CD14-positive monocyte (primary cell): ENCODE results near the gene CPEB2. TPM values are rescaled to one million over a fixed set of nuclear protein-coding genes. Genes with fewer than 3 reads are reported as not detected.

ENCODE experiments used
- DNase-seq, 3 donors: peaks; one replicate each; pipeline ENCODE4 v3.0.0-alpha.2; 2011 to 2022
- H2AFZ ChIP-seq: 2 replicates; pipeline ENCODE4 v1.6.0; 2012; ENCODE audit warnings: mild to moderate bottlenecking, low read depth, low read length, inconsistent platforms; ENCODE audit not compliant: insufficient read depth, poor library complexity, severe bottlenecking
- H3K27ac ChIP-seq, 2 donors: 1 replicate in 1 of 2; 2 replicates in 1 of 2; pipeline ENCODE4 v1.5.1; 2012 to 2013; ENCODE audit warnings: low read length in 2 of 2, control low read depth in 1 of 2, inconsistent platforms in 1 of 2, low read depth in 1 of 2, mild to moderate bottlenecking in 1 of 2
- H3K27me3 ChIP-seq, 2 donors: one replicate each; pipeline versions ENCODE4 v1.6.0 to v1.6.1; 2011 to 2013; ENCODE audit warnings: low read length in 2 of 2; ENCODE audit not compliant: control insufficient read depth in 2 of 2, insufficient read depth in 2 of 2
- H3K36me3 ChIP-seq, 2 donors: replicated peaks in 1 of 2; 1 replicate in 1 of 2; 2 replicates in 1 of 2; pipeline versions ENCODE4 v1.5.1 to v1.6.1; 2012 to 2013; ENCODE audit warnings: low read length in 2 of 2, control low read depth in 1 of 2, inconsistent platforms in 1 of 2, mild to moderate bottlenecking in 1 of 2; ENCODE audit not compliant: insufficient read depth in 2 of 2, control insufficient read depth in 1 of 2
- H3K4me1 ChIP-seq, 2 donors: 1 replicate in 1 of 2; 2 replicates in 1 of 2; pipeline versions ENCODE4 v1.5.1 to v1.6.1; 2012 to 2013; ENCODE audit warnings: low read length in 2 of 2, control low read depth in 1 of 2, inconsistent platforms in 1 of 2, mild to moderate bottlenecking in 1 of 2, moderate library complexity in 1 of 2; ENCODE audit not compliant: insufficient read depth in 2 of 2, control insufficient read depth in 1 of 2
- H3K4me2 ChIP-seq: replicated peaks from 2 replicates; pipeline ENCODE3; 2012; ENCODE audit warnings: low read length, moderate library complexity, mild to moderate bottlenecking; ENCODE audit not compliant: poor library complexity, severe bottlenecking; ENCODE audit errors: extremely low read depth
- H3K4me3 ChIP-seq, 3 experiments: fragments of 200-600 bp in 1 of 3; sonication (generic) in 1 of 3; replicated peaks in 1 of 3; 1 replicate in 2 of 3; 2 replicates in 1 of 3; pipeline ENCODE4 v1.5.1; 2011 to 2013; ENCODE audit warnings: low read length in 3 of 3, mild to moderate bottlenecking in 3 of 3, control low read depth in 2 of 3, low read depth in 2 of 3, inconsistent platforms in 1 of 3, moderate library complexity in 1 of 3
- H3K79me2 ChIP-seq: 2 replicates; pipeline ENCODE4 v1.6.0; 2012; ENCODE audit warnings: mild to moderate bottlenecking, control low read depth, inconsistent platforms, low read length, moderate library complexity; ENCODE audit not compliant: insufficient read depth
- H3K9ac ChIP-seq: 2 replicates; pipeline ENCODE4 v1.6.0; 2017; ENCODE audit warnings: low read length, mild to moderate bottlenecking; ENCODE audit not compliant: insufficient read depth, poor library complexity, severe bottlenecking
- H3K9me3 ChIP-seq, 2 donors: replicated peaks in 1 of 2; 1 replicate in 1 of 2; 2 replicates in 1 of 2; pipeline versions ENCODE4 v1.5.1 to v1.6.1; 2012 to 2013; ENCODE audit warnings: low read length in 2 of 2, control low read depth in 1 of 2; ENCODE audit not compliant: control insufficient read depth in 1 of 2, insufficient read depth in 1 of 2
- H4K20me1 ChIP-seq: 2 replicates; pipeline ENCODE4 v1.6.0; 2012; ENCODE audit warnings: mild to moderate bottlenecking, low read length, control low read depth, moderate library complexity; ENCODE audit not compliant: insufficient read depth
- H3K27ac Mint-ChIP-seq, 7 donors: one replicate each; pipeline ENCODE4 v1.8.0; 2020; ENCODE audit warnings: mild to moderate bottlenecking in 7 of 7, mixed read lengths in 7 of 7, moderate library complexity in 6 of 7, inconsistent platforms in 2 of 7
- H3K27me3 Mint-ChIP-seq, 3 donors: one replicate each; pipeline ENCODE4 v1.8.0; 2021 to 2022; ENCODE audit warnings: low read depth in 3 of 3, mild to moderate bottlenecking in 3 of 3, mixed read lengths in 3 of 3, moderate library complexity in 3 of 3, inconsistent platforms in 1 of 3
- H3K36me3 Mint-ChIP-seq, 2 donors: one replicate each; pipeline ENCODE4 v1.8.0; 2020; ENCODE audit warnings: mixed read lengths in 2 of 2, inconsistent platforms in 1 of 2, mild to moderate bottlenecking in 1 of 2
- H3K4me1 Mint-ChIP-seq: one replicate; pipeline ENCODE4 v1.8.0; 2020; ENCODE audit warnings: mild to moderate bottlenecking, mixed read lengths
- H3K4me3 Mint-ChIP-seq, 2 donors: one replicate each; pipeline ENCODE4 v1.8.0; 2020; ENCODE audit warnings: mild to moderate bottlenecking in 2 of 2, mixed read lengths in 2 of 2, moderate library complexity in 1 of 2
- H3K9me3 Mint-ChIP-seq, 7 donors: one replicate each; pipeline ENCODE4 v1.8.0; 2020 to 2022; ENCODE audit warnings: mixed read lengths in 7 of 7, mild to moderate bottlenecking in 6 of 7, moderate library complexity in 6 of 7, inconsistent platforms in 2 of 7
- WGBS: methylation state at CpG from one replicate; pipeline ENCODE4 v1.1.5; 2013; ENCODE audit warnings: missing lambda C conversion rate; ENCODE audit not compliant: insufficient coverage; 5-methylcytosine and 5-hydroxymethylcytosine counted together
- intact Hi-C, 2 donors: fragments of 100-400 bp; cut with micrococcal nuclease; formaldehyde crosslinking; loops; one replicate each; pipeline versions ENCODE4 v1.15.0 to v1.15.1; 2023
- polyA plus RNA-seq, 3 donors: library from polyadenylated mRNA; depleted of rRNA in 1 of 3; unstranded in 2 of 3; stranded (reverse) in 1 of 3; fragments of 300-500 nt in 2 of 3; fragments of >200 nt in 1 of 3; fragmentation: Illumina TruSeq in 2 of 3; gene quantifications; 1 replicate in 2 of 3; 2 replicates in 1 of 3; pipeline ENCODE4 v1.2.3, GENCODE V29; 2012 to 2021
- TF ChIP-seq, protein P1 (sequence below): fragments of 200-600 bp; IDR thresholded peaks from one replicate; pipeline ENCODE4 v1.8.0; 2022; ENCODE audit warnings: antibody characterized with exemption, mild to moderate bottlenecking

Gene CPEB2
- polyA plus RNA-seq, 3 donors: 1.6 to 8.2 (median 1.7) TPM

DNA sequence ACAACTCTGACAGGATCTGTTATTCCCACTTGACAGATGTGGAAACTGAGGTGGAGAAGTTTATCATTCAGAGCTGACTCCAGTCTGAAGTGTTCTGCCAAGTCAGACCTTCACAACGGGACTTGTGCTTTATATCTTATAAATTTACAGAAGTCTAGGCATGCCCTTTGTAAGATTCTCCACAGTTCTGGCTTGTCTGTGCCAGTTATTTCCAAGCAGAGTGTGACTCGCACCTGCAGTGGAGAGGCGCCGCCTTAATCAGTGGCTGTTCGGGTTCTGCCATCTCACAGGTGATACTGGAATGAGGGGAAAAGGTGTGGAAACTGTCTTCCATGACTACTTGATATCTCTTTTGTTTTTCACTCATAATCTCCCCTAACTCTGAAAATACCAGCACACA lies 63.2 kb downstream of the CPEB2 start:
- H3K27ac Mint-ChIP-seq: no peak overlapping the region
- H3K9me3 ChIP-seq: no peaks in the 10 kb centered on the region
- no peak overlapping the region for H3K4me3 Mint-ChIP-seq
- H3K4me2 ChIP-seq: no peak overlapping the region
- H3K36me3 ChIP-seq: peaks cover 61 to 76% of the 10 kb centered on the region in 2 donors
- H4K20me1 ChIP-seq: no peaks in the 10 kb centered on the region
- H3K4me1 ChIP-seq: no peaks in the 10 kb centered on the region
- H3K4me3 ChIP-seq: no peak overlapping the region
- no peaks in the 10 kb centered on the region for H3K9me3 Mint-ChIP-seq
- DNase-seq: no peak
- no peaks in the 10 kb centered on the region for H3K27me3 ChIP-seq
- WGBS: no CpG with 5 or more reads among the region's 5 CpGs
- peaks cover 38 to 40% of the 10 kb centered on the region in 2 donors for H3K36me3 Mint-ChIP-seq
- no peak overlapping the region for H3K9ac ChIP-seq
- H2AFZ ChIP-seq: no peak overlapping the region
- intact Hi-C loops: no loop called here
- no peaks in the 10 kb centered on the region for H3K27me3 Mint-ChIP-seq
- no peaks in the 10 kb centered on the region for H3K4me1 Mint-ChIP-seq
- no peak overlapping the region for H3K27ac ChIP-seq
- TF ChIP-seq, protein P1, sequence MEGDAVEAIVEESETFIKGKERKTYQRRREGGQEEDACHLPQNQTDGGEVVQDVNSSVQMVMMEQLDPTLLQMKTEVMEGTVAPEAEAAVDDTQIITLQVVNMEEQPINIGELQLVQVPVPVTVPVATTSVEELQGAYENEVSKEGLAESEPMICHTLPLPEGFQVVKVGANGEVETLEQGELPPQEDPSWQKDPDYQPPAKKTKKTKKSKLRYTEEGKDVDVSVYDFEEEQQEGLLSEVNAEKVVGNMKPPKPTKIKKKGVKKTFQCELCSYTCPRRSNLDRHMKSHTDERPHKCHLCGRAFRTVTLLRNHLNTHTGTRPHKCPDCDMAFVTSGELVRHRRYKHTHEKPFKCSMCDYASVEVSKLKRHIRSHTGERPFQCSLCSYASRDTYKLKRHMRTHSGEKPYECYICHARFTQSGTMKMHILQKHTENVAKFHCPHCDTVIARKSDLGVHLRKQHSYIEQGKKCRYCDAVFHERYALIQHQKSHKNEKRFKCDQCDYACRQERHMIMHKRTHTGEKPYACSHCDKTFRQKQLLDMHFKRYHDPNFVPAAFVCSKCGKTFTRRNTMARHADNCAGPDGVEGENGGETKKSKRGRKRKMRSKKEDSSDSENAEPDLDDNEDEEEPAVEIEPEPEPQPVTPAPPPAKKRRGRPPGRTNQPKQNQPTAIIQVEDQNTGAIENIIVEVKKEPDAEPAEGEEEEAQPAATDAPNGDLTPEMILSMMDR: no peak
- no peaks in the 10 kb centered on the region for H3K79me2 ChIP-seq

DNA sequence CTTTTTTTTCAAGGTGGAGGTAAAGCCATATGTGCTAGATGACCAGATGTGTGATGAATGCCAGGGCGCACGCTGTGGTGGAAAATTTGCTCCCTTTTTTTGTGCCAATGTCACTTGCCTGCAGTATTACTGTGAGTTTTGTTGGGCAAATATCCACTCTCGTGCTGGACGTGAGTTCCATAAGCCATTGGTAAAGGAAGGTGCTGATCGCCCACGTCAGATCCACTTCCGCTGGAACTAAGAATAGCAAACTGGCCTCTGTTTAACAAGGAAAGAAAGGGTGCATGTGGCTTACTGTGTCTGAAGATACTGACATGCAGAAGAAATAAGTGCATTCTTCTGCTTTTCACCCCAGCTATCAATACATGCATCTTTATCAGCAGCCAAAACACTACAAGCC lies 63.9 kb downstream of the CPEB2 start:
- Histone ChIP-seq H3K27me3 (no peaks in the 10 kb centered on the region), H2AFZ (no peak overlapping the region), H3K9me3 (no peaks in the 10 kb centered on the region), H3K79me2 (no peaks in the 10 kb centered on the region), H3K36me3 (peaks cover 60 to 76% of the 10 kb centered on the region in 2 donors), H3K9ac (no peak overlapping the region), H3K4me1 (no peaks in the 10 kb centered on the region), H3K4me3 (no peak overlapping the region), H4K20me1 (no peaks in the 10 kb centered on the region), H3K27ac (no peak overlapping the region), H3K4me2 (no peak overlapping the region)
- Mint-ChIP-seq H3K4me1 (no peaks in the 10 kb centered on the region), H3K4me3 (no peak overlapping the region), H3K27me3 (no peaks in the 10 kb centered on the region), H3K9me3 (no peaks in the 10 kb centered on the region), H3K36me3 (peaks cover 42 to 44% of the 10 kb centered on the region in 2 donors), H3K27ac (no peak overlapping the region)
- WGBS: 100% methylated on average over 3 of the region's 7 CpGs
- TF ChIP-seq, protein P1: no peak
- no peak for DNase-seq
- intact Hi-C loops: no loop called here
